Vagina (tissue), 2 donors: ENCODE results near the gene RACK1. TPM values are rescaled to one million over a fixed set of nuclear protein-coding genes. Genes with fewer than 3 reads are reported as not detected.
A peak's percentile ranks its signal among the peaks of the same experiment; 100 is the strongest.

Experiments used
- DNase-seq, 2 donors: peaks; one replicate each; pipeline ENCODE4 v3.0.0-alpha.2; 2017; ENCODE audit errors: extremely low spot score in 2 of 2
- H3K27ac ChIP-seq: fragments of 200-600 bp; sonication (generic); one replicate; pipeline ENCODE4 v1.5.1; 2019
- H3K27me3 ChIP-seq: fragments of 200-600 bp; sonication (generic); one replicate; pipeline ENCODE4 v1.5.1; 2019
- H3K36me3 ChIP-seq, 2 donors: fragments of 200-600 bp; sonication (generic); one replicate each; pipeline ENCODE4 v1.5.1; 2017 to 2019
- H3K4me1 ChIP-seq: fragments of 200-600 bp; sonication (generic); one replicate; pipeline ENCODE4 v1.5.1; 2019
- H3K4me3 ChIP-seq, 2 donors: fragments of 200-600 bp; sonication (generic); 1 replicate in 1 of 2; 2 replicates in 1 of 2; pipeline ENCODE4 v1.5.1; 2016 to 2019
- H3K9me3 ChIP-seq: fragments of 200-600 bp; sonication (generic); one replicate; pipeline ENCODE4 v1.5.1; 2019
- POLR2A ChIP-seq, 2 donors: fragments of 450-650 bp; IDR thresholded peaks; one replicate each; pipeline ENCODE4 v1.6.1; 2017; ENCODE audit warnings: antibody characterized with exemption in 2 of 2, mild to moderate bottlenecking in 2 of 2, moderate library complexity in 2 of 2
- POLR2AphosphoS5 ChIP-seq, 2 donors: sonication (generic); formaldehyde crosslinking; IDR thresholded peaks; one replicate each; pipeline ENCODE4 v1.9.0; 2017; ENCODE audit warnings: antibody characterized with exemption in 2 of 2, mild to moderate bottlenecking in 2 of 2, low read depth in 1 of 2; ENCODE audit not compliant: insufficient read depth in 1 of 2
- intact Hi-C: fragments of 100-400 bp; cut with DNase I; formaldehyde crosslinking; loops from one replicate; pipeline ENCODE4 v1.15.1; 2023
- total RNA-seq: library from RNA; depleted of rRNA; stranded (reverse); fragments of >200 nt; gene quantifications from one replicate; pipeline ENCODE4 v1.2.3, GENCODE V29; 2016
- TF ChIP-seq, protein P1 (sequence below), 3 experiments: fragments of 450-650 bp in 2 of 3; fragments of 200-600 bp in 1 of 3; sonication (generic) in 1 of 3; IDR thresholded peaks; one replicate each; pipeline ENCODE4 v1.5.1; 2017 to 2019; ENCODE audit warnings: antibody characterized with exemption in 3 of 3, mild to moderate bottlenecking in 2 of 3, moderate library complexity in 2 of 3

The RACK1 gene
- total RNA-seq, 1 donor from 2014 or later: 3,043 TPM

DNA sequence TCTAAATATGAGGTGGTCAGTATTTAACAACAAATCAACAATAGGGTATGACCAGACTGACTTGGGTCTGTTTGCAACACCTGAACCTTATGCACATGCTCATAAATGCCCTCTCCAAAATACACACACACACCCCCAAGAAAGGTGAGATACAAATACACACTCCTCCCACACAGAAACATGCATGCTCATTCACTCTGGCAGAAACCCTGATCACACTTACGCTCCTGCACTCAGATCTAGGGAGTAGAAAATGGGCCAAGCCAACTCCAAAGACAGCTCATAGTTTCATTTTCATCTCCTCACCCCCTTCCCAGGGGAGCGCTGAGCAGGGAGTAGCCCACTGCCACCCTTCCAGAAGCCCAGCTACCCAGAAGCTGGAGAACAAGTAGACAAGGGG, 50.0 kb downstream of the RACK1 start:
- no peaks in the 10 kb centered on the region for H3K36me3 ChIP-seq
- no peak for TF ChIP-seq POLR2A (IDR thresholded peaks at IDR 0.05)
- TF ChIP-seq POLR2AphosphoS5 (IDR thresholded peaks at IDR 0.05; ENCODE audit: insufficient read depth in 1 of 2, low read depth in 1 of 2): no peak
- TF ChIP-seq, protein P1, sequence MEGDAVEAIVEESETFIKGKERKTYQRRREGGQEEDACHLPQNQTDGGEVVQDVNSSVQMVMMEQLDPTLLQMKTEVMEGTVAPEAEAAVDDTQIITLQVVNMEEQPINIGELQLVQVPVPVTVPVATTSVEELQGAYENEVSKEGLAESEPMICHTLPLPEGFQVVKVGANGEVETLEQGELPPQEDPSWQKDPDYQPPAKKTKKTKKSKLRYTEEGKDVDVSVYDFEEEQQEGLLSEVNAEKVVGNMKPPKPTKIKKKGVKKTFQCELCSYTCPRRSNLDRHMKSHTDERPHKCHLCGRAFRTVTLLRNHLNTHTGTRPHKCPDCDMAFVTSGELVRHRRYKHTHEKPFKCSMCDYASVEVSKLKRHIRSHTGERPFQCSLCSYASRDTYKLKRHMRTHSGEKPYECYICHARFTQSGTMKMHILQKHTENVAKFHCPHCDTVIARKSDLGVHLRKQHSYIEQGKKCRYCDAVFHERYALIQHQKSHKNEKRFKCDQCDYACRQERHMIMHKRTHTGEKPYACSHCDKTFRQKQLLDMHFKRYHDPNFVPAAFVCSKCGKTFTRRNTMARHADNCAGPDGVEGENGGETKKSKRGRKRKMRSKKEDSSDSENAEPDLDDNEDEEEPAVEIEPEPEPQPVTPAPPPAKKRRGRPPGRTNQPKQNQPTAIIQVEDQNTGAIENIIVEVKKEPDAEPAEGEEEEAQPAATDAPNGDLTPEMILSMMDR (IDR thresholded peaks at IDR 0.05): no peak
- no peak overlapping the region for H3K4me3 ChIP-seq
- no peak overlapping the region for H3K27ac ChIP-seq
- no peaks in the 10 kb centered on the region for H3K9me3 ChIP-seq
- DNase-seq: no peak
- no peaks in the 10 kb centered on the region for H3K27me3 ChIP-seq
- H3K4me1 ChIP-seq: peaks cover 10% of the 10 kb centered on the region
- intact Hi-C loops: loop anchor here (10.0 kb wide), 1 partner anchor 389 kb away; the partner anchor contains the start of gene MGAT1

GRCh38 chr5:181192337-181193046, 51.2 kb downstream of the RACK1 start:
- no peaks in the 10 kb centered on the region for H3K9me3 ChIP-seq
- no peaks in the 10 kb centered on the region for H3K36me3 ChIP-seq
- H3K4me1 ChIP-seq: peaks cover 21% of the 10 kb centered on the region
- no peaks in the 10 kb centered on the region for H3K27me3 ChIP-seq
- H3K27ac ChIP-seq: peak overlapping the region; percentile 93
- TF ChIP-seq POLR2AphosphoS5 (IDR thresholded peaks at IDR 0.05; ENCODE audit: insufficient read depth in 1 of 2, low read depth in 1 of 2) (no peak), POLR2A (IDR thresholded peaks at IDR 0.05) (no peak)
- TF ChIP-seq, protein P1 (IDR thresholded peaks at IDR 0.05): no peak
- intact Hi-C loops: loop anchor here (10.0 kb wide), 1 partner anchor 388 kb away; the partner anchor contains the start of gene MGAT1
- H3K4me3 ChIP-seq: peak overlapping the region; percentile 83 to 86
- DNase-seq: no peak

DNA sequence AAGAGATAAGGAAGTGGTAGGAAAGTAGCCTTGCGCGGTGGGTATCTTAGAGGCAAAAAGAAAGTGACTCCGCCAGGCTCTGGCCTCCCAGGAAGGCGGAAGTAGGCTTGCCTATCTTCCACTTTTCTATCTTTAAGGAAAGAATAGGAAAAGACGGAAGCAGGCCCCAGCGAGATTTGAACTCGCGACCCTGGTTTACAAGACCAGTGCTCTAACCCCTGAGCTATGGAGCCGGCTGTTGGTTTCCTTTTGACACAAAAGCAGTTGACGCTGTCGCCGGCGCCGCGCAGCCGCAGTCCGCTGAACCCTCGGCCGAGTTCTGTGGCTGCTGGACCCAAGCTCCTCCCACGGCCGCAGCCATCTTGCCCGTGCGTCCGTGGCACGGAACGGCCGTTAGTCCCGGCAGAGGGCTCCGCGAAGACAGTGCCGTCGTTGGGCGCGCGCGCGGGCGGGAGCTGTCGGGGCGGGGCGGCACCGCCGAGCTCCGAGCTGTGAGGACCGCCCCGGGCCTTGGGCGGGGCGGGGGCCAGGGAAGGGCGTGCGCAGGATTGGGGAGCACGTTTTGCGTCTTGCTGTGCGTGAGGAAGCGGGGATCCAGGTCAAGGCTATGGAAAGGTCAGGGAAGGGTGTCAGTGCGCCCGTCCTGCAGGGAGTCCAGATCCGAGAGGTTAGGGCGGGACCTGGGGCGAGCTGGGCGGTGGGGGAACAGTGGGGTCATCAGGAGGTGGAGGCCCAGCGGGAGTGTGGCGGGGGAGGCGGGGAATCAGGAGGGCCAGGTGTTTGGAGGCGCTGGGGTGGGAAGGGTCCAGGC, 52.0 kb downstream of the RACK1 start:
- DNase-seq: peak in 1 of 2 donors; percentile 99
- peaks cover 21% of the 10 kb centered on the region for H3K4me1 ChIP-seq
- no peaks in the 10 kb centered on the region for H3K9me3 ChIP-seq
- no peaks in the 10 kb centered on the region for H3K36me3 ChIP-seq
- peak overlapping the region; percentile 93 for H3K27ac ChIP-seq
- intact Hi-C loops: loop anchor here (1.0 to 10.0 kb wide), 2 partner anchors 31 to 387 kb away; partner anchors contain the start of gene MGAT1
- TF ChIP-seq POLR2A (IDR thresholded peaks at IDR 0.05) (peak in 1 of 2 donors; percentile 62), POLR2AphosphoS5 (IDR thresholded peaks at IDR 0.05; ENCODE audit: insufficient read depth in 1 of 2, low read depth in 1 of 2) (peak; percentile 80 to 88)
- TF ChIP-seq, protein P1 (IDR thresholded peaks at IDR 0.05): no peak
- H3K27me3 ChIP-seq: no peaks in the 10 kb centered on the region
- H3K4me3 ChIP-seq: peak overlapping the region; percentile 83 to 86

DNA sequence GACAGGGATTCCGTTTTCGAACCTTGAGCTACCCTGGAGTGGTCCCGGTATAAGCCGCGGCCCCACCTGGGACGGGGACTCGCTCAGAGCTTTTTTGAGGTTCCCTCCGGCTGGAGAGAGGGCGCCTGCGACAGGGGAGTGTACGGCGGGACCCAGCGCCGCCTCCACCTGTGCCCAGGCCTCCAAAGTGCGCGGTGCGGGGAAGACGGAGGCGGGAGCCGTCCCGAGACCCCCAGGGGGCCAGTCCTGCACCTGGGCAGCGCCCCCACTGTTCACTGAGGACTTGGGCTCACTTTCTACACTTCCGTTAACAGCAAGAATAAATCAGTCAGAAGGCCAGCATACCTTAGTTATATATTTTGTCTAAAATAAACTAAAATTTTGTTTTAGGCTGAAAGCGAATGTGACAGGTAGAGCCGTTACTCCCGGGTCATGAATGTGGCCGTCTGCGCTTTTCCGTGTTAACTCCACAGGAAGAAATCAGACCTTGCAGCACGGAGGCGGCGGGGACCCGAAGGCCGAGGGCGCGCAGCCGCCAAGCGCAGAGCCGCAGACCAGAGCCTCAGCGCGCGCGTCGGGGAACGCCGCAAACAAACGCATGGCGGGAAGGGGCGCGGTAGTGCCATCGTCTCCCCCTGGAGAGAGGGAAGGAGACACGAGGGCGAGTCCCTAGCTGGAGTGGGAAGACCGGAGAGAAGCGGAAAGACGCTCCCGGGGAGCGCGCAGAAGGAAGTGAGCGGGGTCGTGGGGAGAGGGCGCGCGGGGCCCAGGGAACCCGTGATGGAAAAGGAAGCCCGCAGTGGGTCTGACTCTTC, 52.8 kb downstream of the RACK1 start:
- intact Hi-C loops: loop anchor here (1.0 to 10.0 kb wide), 2 partner anchors 31 to 386 kb away; partner anchors contain the start of gene MGAT1
- Histone ChIP-seq H3K36me3 (no peaks in the 10 kb centered on the region), H3K27ac (peak overlapping the region; percentile 93), H3K9me3 (no peaks in the 10 kb centered on the region), H3K4me3 (peak overlapping the region; percentile 83 to 86), H3K27me3 (no peaks in the 10 kb centered on the region), H3K4me1 (peaks cover 21% of the 10 kb centered on the region)
- TF ChIP-seq, protein P1 (IDR thresholded peaks at IDR 0.05): no peak
- peak in 1 of 2 donors; percentile 44 for TF ChIP-seq POLR2AphosphoS5 (IDR thresholded peaks at IDR 0.05; ENCODE audit: insufficient read depth in 1 of 2, low read depth in 1 of 2)
- DNase-seq: no peak
